NK-92 (cell line): ENCODE data around the gene UGT1A3.

Experiments
- DNase-seq: peaks from one replicate; lab custom pipeline; 2025; ENCODE audit not compliant: unreplicated experiment; lab: John Stamatoyannopoulos, UW

Gene UGT1A3

GRCh38 chr2:233814056-233814835 is 85.4 kb downstream of the UGT1A3 start:
- DNase-seq = no peak

GRCh38 chr2:233815861-233816260 is 87.0 kb downstream of the UGT1A3 start:
- no peak for DNase-seq

GRCh38 chr2:233816334-233816733 is 87.5 kb downstream of the UGT1A3 start:
- DNase-seq = no peak

GRCh38 chr2:233816771-233817170 is 87.9 kb downstream of the UGT1A3 start:
- no peak for DNase-seq

GRCh38 chr2:233817361-233817911 is 88.6 kb downstream of the UGT1A3 start:
- DNase-seq = no peak

GRCh38 chr2:233817995-233818638 is 89.3 kb downstream of the UGT1A3 start:
- no peak for DNase-seq

- DNase-seq = no peak
Measured at GRCh38 chr2:233818639-233819621, 90.1 kb downstream of the UGT1A3 start.

- DNase-seq = no peak
Measured at GRCh38 chr2:233819884-233820773, 91.3 kb downstream of the UGT1A3 start.

GRCh38 chr2:233820774-233821105 is 91.9 kb downstream of the UGT1A3 start:
- no peak for DNase-seq

GRCh38 chr2:233821196-233821595 is 92.4 kb downstream of the UGT1A3 start:
- DNase-seq = no peak

- no peak for DNase-seq
Measured at GRCh38 chr2:233821709-233822100, 92.9 kb downstream of the UGT1A3 start.

- DNase-seq = no peak
Measured at GRCh38 chr2:233822101-233822771, 93.4 kb downstream of the UGT1A3 start.
